Measurements from ENCODE around the gene FRK. TPM values are rescaled to one million over a fixed set of nuclear protein-coding genes. Genes with fewer than 3 reads are reported as not detected.
A peak's percentile ranks its signal among the peaks of the same experiment; 100 is the strongest.

The FRK gene
- total RNA-seq, 2 experiments from 2014 or later = 0.13 to 0.46 TPM

- Histone ChIP-seq H3K4me1 (ENCODE audit: insufficient read depth, low read length, poor library complexity, severe bottlenecking) (peaks cover 8% of the 10 kb centered on the region), H2AFZ (ENCODE audit: low read length) (no peak overlapping the region), H3K36me3 (ENCODE audit: insufficient read depth, low read length) (no peaks in the 10 kb centered on the region), H3K4me2 (ENCODE audit: low read length) (no peak overlapping the region), H3K9me3 (ENCODE audit: low read length) (no peaks in the 10 kb centered on the region), H3K79me2 (ENCODE audit: insufficient read depth, low read depth, low read length) (no peaks in the 10 kb centered on the region), H3K4me3 (ENCODE audit: low read depth, low read length, poor library complexity, severe bottlenecking) (no peak overlapping the region), H3K9me2 (ENCODE audit: insufficient read depth, low read length) (no peaks in the 10 kb centered on the region), H4K20me1 (ENCODE audit: insufficient read depth, low read length) (no peaks in the 10 kb centered on the region), H3K27ac (ENCODE audit: low read depth, low read length, poor library complexity, severe bottlenecking) (no peak overlapping the region)
- intact Hi-C loops (cut with micrococcal nuclease; ENCODE audit: unreplicated experiment) = loop anchor here (1.0 to 10.0 kb wide), 3 partner anchors 51 to 564 kb away; partner anchors contain the start of genes FRK and RWDD1
- peak; percentile 67 for DNase-seq (ENCODE audit: low spot score)
- BruUV-seq (replicated peaks) = no TSS peak
- no peak for TF ChIP-seq EZH2phosphoT487 (IDR thresholded peaks at IDR 0.05; ENCODE audit: borderline replicate concordance, low read depth, low read length)
- TF ChIP-seq, protein P1, sequence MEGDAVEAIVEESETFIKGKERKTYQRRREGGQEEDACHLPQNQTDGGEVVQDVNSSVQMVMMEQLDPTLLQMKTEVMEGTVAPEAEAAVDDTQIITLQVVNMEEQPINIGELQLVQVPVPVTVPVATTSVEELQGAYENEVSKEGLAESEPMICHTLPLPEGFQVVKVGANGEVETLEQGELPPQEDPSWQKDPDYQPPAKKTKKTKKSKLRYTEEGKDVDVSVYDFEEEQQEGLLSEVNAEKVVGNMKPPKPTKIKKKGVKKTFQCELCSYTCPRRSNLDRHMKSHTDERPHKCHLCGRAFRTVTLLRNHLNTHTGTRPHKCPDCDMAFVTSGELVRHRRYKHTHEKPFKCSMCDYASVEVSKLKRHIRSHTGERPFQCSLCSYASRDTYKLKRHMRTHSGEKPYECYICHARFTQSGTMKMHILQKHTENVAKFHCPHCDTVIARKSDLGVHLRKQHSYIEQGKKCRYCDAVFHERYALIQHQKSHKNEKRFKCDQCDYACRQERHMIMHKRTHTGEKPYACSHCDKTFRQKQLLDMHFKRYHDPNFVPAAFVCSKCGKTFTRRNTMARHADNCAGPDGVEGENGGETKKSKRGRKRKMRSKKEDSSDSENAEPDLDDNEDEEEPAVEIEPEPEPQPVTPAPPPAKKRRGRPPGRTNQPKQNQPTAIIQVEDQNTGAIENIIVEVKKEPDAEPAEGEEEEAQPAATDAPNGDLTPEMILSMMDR (conservative IDR thresholded peaks at IDR 0.05; ENCODE audit: low read length) = peak; percentile 93
- CTCF ChIA-PET (ENCODE audit: unreplicated experiment) = interaction anchor here (1.1 to 1.2 kb wide), 2 partner anchors 10 to 85 kb away, joined by 5 to 6 read pairs; no protein-coding TSS in a partner anchor
- POLR2A ChIA-PET = interaction anchor here (0.6 to 1.3 kb wide), 2 partner anchors 109 to 244 kb away, joined by 3 read pairs; no protein-coding TSS in a partner anchor
These were observed 49.8 kb downstream of the FRK start for GRCh38 chr6:116010790-116011401.

GRCh38 chr6:116010386-116010785, 50.3 kb downstream of the FRK start:
- Histone ChIP-seq H3K4me1 (ENCODE audit: insufficient read depth, low read length, poor library complexity, severe bottlenecking) (peaks cover 8% of the 10 kb centered on the region), H3K4me3 (ENCODE audit: low read depth, low read length, poor library complexity, severe bottlenecking) (no peak overlapping the region), H3K79me2 (ENCODE audit: insufficient read depth, low read depth, low read length) (no peaks in the 10 kb centered on the region), H3K9me3 (ENCODE audit: low read length) (no peaks in the 10 kb centered on the region), H2AFZ (ENCODE audit: low read length) (no peak overlapping the region), H4K20me1 (ENCODE audit: insufficient read depth, low read length) (no peaks in the 10 kb centered on the region), H3K36me3 (ENCODE audit: insufficient read depth, low read length) (no peaks in the 10 kb centered on the region), H3K4me2 (ENCODE audit: low read length) (no peak overlapping the region), H3K9me2 (ENCODE audit: insufficient read depth, low read length) (no peaks in the 10 kb centered on the region), H3K27ac (ENCODE audit: low read depth, low read length, poor library complexity, severe bottlenecking) (no peak overlapping the region)
- no TSS peak for BruUV-seq (replicated peaks)
- DNase-seq (ENCODE audit: low spot score) = no peak
- intact Hi-C loops (cut with micrococcal nuclease; ENCODE audit: unreplicated experiment) = loop anchor here (1.0 to 10.0 kb wide), 3 partner anchors 52 to 564 kb away; partner anchors contain the start of genes FRK and RWDD1
- POLR2A ChIA-PET = no interaction called here
- CTCF ChIA-PET (ENCODE audit: unreplicated experiment) = interaction anchor here (1.1 kb wide), 1 partner anchor 86 kb away, joined by 6 read pairs; no protein-coding TSS in a partner anchor
- TF ChIP-seq EZH2phosphoT487 (IDR thresholded peaks at IDR 0.05; ENCODE audit: borderline replicate concordance, low read depth, low read length) = no peak
- TF ChIP-seq, protein P1 (conservative IDR thresholded peaks at IDR 0.05; ENCODE audit: low read length) = no peak

Data from OCI-LY7 (cell line).